MCF 10A (cell line): Measurements from ENCODE around the gene KRAS. TPM values are rescaled to one million over a fixed set of nuclear protein-coding genes. Genes with fewer than 3 reads are reported as not detected.

Experiments used
- BruUV-seq: library from RNA; stranded (reverse); fragments of 400-500 nt; replicated peaks from 2 replicates; lab custom pipeline; 2021; lab: Mats Ljungman, UMichigan
- CTCF ChIA-PET: fragments of 300-600 bp; sonication (Branson Sonifier 250); formaldehyde crosslinking; extraction: SDS; loops from one replicate; lab custom pipeline; 2021; ENCODE audit warnings: antibody characterized with exemption, inconsistent platforms; lab: Yijun Ruan, JAX
- POLR2A ChIA-PET: fragments of 300-600, 350-650 bp; sonication (Branson Sonifier 250); formaldehyde crosslinking; extraction: SDS; loops from one replicate; lab custom pipeline; 2020; ENCODE audit warnings: antibody characterized with exemption, inconsistent platforms; lab: Yijun Ruan, JAX
- DNase-seq: peaks from one replicate; pipeline ENCODE4 v3.0.0-alpha.2; 2018; ENCODE audit not compliant: unreplicated experiment
- H3K27ac Mint-ChIP-seq: one replicate; pipeline ENCODE4 v1.8.0; 2022; ENCODE audit warnings: mild to moderate bottlenecking, low read depth, mixed read lengths; ENCODE audit not compliant: unreplicated experiment
- H3K27me3 Mint-ChIP-seq: one replicate; pipeline ENCODE4 v1.8.0; 2022; ENCODE audit warnings: mixed read lengths; ENCODE audit not compliant: insufficient read depth, unreplicated experiment
- H3K36me3 Mint-ChIP-seq: one replicate; pipeline ENCODE4 v1.8.0; 2022; ENCODE audit warnings: mild to moderate bottlenecking, moderate library complexity, mixed read lengths; ENCODE audit not compliant: insufficient read depth, unreplicated experiment
- H3K4me1 Mint-ChIP-seq: one replicate; pipeline ENCODE4 v1.8.0; 2022; ENCODE audit warnings: mixed read lengths; ENCODE audit not compliant: insufficient read depth, unreplicated experiment
- H3K4me3 Mint-ChIP-seq: one replicate; pipeline ENCODE4 v1.8.0; 2022; ENCODE audit warnings: mild to moderate bottlenecking, moderate library complexity, mixed read lengths; ENCODE audit not compliant: unreplicated experiment
- H3K9me3 Mint-ChIP-seq: one replicate; pipeline ENCODE4 v1.8.0; 2022; ENCODE audit warnings: mixed read lengths; ENCODE audit not compliant: unreplicated experiment
- intact Hi-C: fragments of 100-400 bp; cut with micrococcal nuclease; formaldehyde crosslinking; loops from 2 replicates; pipeline ENCODE4 v1.14.1; 2022
- total RNA-seq: library from RNA; stranded (reverse); gene quantifications from 2 replicates; pipeline ENCODE4 v1.2.3, GENCODE V29; 2022
- TF ChIP-seq, protein P1 (sequence below): fragments of 200-600 bp; IDR thresholded peaks from one replicate; pipeline ENCODE4 v1.8.0; 2022; ENCODE audit warnings: antibody characterized with exemption, mild to moderate bottlenecking; ENCODE audit not compliant: unreplicated experiment

KRAS gene
- total RNA-seq, 1 experiment from 2014 or later, result 17.6 TPM

GRCh38 chr12:25257590-25258324, 7.0 kb upstream of the KRAS start:
- peaks cover 8% of the 10 kb centered on the region for H3K9me3 Mint-ChIP-seq
- no peaks in the 10 kb centered on the region for H3K27me3 Mint-ChIP-seq
- BruUV-seq, result no TSS peak
- TF ChIP-seq, protein P1, sequence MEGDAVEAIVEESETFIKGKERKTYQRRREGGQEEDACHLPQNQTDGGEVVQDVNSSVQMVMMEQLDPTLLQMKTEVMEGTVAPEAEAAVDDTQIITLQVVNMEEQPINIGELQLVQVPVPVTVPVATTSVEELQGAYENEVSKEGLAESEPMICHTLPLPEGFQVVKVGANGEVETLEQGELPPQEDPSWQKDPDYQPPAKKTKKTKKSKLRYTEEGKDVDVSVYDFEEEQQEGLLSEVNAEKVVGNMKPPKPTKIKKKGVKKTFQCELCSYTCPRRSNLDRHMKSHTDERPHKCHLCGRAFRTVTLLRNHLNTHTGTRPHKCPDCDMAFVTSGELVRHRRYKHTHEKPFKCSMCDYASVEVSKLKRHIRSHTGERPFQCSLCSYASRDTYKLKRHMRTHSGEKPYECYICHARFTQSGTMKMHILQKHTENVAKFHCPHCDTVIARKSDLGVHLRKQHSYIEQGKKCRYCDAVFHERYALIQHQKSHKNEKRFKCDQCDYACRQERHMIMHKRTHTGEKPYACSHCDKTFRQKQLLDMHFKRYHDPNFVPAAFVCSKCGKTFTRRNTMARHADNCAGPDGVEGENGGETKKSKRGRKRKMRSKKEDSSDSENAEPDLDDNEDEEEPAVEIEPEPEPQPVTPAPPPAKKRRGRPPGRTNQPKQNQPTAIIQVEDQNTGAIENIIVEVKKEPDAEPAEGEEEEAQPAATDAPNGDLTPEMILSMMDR, result no peak
- no peak overlapping the region for H3K27ac Mint-ChIP-seq
- ChIA-PET POLR2A (no interaction called here), CTCF (interaction anchor here (1.1 kb wide), 1 partner anchor 114 kb away, joined by 3 read pairs; no protein-coding TSS in a partner anchor)
- no peak overlapping the region for H3K4me3 Mint-ChIP-seq
- no peaks in the 10 kb centered on the region for H3K36me3 Mint-ChIP-seq
- intact Hi-C loops, result no loop called here
- no peak for DNase-seq
- peaks cover 5% of the 10 kb centered on the region for H3K4me1 Mint-ChIP-seq

DNA sequence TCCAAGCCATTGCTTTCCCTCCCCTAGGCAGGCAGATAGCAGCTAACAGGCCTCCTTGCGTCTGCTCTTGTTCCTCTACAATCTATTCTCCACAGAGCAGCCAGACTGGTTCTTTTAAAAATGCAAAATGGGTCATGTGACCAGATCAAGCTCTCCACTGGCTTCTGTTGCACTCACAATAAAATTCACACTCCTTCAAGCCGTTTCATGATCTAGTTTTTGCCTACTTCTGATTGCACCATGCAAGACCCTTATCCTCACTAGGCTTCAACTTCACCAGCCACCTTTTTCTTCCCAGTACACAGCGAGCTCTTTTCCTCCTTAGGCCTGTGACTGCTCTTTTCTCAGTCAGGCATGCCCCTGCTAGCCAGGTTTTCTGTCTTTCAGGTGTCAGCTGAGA, 6.1 kb upstream of the KRAS start:
- Mint-ChIP-seq H3K9me3 (peaks cover 8% of the 10 kb centered on the region), H3K27me3 (no peaks in the 10 kb centered on the region), H3K4me3 (no peak overlapping the region), H3K27ac (no peak overlapping the region), H3K36me3 (no peaks in the 10 kb centered on the region), H3K4me1 (peaks cover 5% of the 10 kb centered on the region)
- no TSS peak for BruUV-seq
- POLR2A ChIA-PET, result interaction anchor here (0.6 to 1.0 kb wide), 2 partner anchors 16 to 19 kb away, joined by 3 to 5 read pairs; no protein-coding TSS in a partner anchor
- no peak for DNase-seq
- intact Hi-C loops, result no loop called here
- CTCF ChIA-PET, result interaction anchor here (0.9 to 1.1 kb wide), 2 partner anchors 8 to 115 kb away, joined by 3 read pairs; no protein-coding TSS in a partner anchor
- TF ChIP-seq, protein P1, result no peak

- Mint-ChIP-seq H3K27ac (no peak overlapping the region), H3K27me3 (no peaks in the 10 kb centered on the region), H3K36me3 (no peaks in the 10 kb centered on the region), H3K4me1 (peaks cover 5% of the 10 kb centered on the region), H3K9me3 (peaks cover 8% of the 10 kb centered on the region), H3K4me3 (no peak overlapping the region)
- no TSS peak for BruUV-seq
- ChIA-PET CTCF (interaction anchor here (0.9 kb wide), 1 partner anchor 9 kb away, joined by 3 read pairs; no protein-coding TSS in a partner anchor), POLR2A (interaction anchor here (0.6 kb wide), 1 partner anchor 20 kb away, joined by 3 read pairs; no protein-coding TSS in a partner anchor)
- no peak for DNase-seq
- intact Hi-C loops, result no loop called here
- TF ChIP-seq, protein P1, result no peak
These were observed 5.3 kb upstream of the KRAS start for GRCh38 chr12:25256005-25256404.

DNA sequence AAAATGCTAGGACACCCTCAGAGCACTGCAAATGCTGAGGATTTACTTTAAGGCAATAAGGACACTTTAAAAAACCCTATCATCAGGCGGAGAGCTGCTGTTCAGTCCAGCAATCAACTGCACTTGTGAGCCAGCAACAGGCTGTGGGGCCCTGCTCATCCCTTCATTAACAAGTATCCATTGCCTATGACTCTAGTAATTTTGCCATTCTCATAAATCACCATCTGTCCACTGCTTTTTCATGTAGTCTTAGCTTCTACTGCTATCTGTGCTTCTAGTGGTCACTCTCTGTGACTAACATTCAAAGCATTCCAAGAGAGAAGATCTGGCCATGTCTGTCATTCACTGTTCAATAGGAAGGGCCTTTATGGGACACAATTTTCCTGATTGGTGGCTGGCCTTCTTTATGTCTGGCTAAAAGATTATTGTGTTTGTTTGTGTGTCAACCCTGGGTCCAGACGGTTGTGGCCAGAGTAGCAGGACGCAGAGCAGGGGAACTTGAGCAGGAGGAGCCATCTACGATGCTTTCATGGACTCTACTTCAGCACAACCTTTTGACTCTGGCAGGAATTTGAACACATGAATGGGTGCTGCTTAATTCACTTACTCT, 3.6 kb upstream of the KRAS start:
- DNase-seq, result no peak
- Mint-ChIP-seq H3K9me3 (no peaks in the 10 kb centered on the region), H3K27me3 (no peaks in the 10 kb centered on the region), H3K4me1 (peaks cover 9% of the 10 kb centered on the region), H3K4me3 (no peak overlapping the region), H3K27ac (no peak overlapping the region), H3K36me3 (no peaks in the 10 kb centered on the region)
- ChIA-PET CTCF (interaction anchor here (0.7 to 0.8 kb wide), 2 partner anchors 14 to 737 kb away, joined by 3 read pairs; no protein-coding TSS in a partner anchor), POLR2A (no interaction called here)
- no TSS peak for BruUV-seq
- TF ChIP-seq, protein P1, result no peak
- intact Hi-C loops, result loop anchor here (5.0 kb wide), 1 partner anchor 68 kb away; no protein-coding TSS in a partner anchor
